Large intestine (tissue), 3 donors: ENCODE measurements around the gene SLC15A3. TPM values are rescaled to one million over a fixed set of nuclear protein-coding genes. Genes with fewer than 3 reads are reported as not detected.

Experiments used
- DNase-seq, 2 donors: peaks; one replicate each; pipeline versions ENCODE4 v3.0.0 to v3.0.0-alpha.2; 2013
- H3K27ac ChIP-seq: one replicate; pipeline ENCODE4 v1.5.1; 2013; ENCODE audit warnings: low read length
- H3K27me3 ChIP-seq: 2 replicates; pipeline ENCODE4 v1.6.1; 2013; ENCODE audit warnings: low read length; ENCODE audit not compliant: control insufficient read depth, insufficient read depth
- H3K36me3 ChIP-seq: 2 replicates; pipeline ENCODE4 v1.6.1; 2013; ENCODE audit warnings: low read length; ENCODE audit not compliant: control insufficient read depth, insufficient read depth
- H3K4me1 ChIP-seq: one replicate; pipeline ENCODE4 v1.6.1; 2013; ENCODE audit warnings: low read length; ENCODE audit not compliant: control insufficient read depth, insufficient read depth
- H3K4me3 ChIP-seq: one replicate; pipeline ENCODE4 v1.5.1; 2013; ENCODE audit warnings: low read length
- H3K9me3 ChIP-seq: one replicate; pipeline ENCODE4 v1.6.1; 2013; ENCODE audit warnings: mild to moderate bottlenecking, low read depth, low read length, moderate library complexity; ENCODE audit not compliant: control insufficient read depth
- WGBS: methylation state at CpG from one replicate; pipeline ENCODE4 v1.1.5; 2013; ENCODE audit warnings: low lambda C conversion rate; ENCODE audit not compliant: insufficient coverage; 5-methylcytosine and 5-hydroxymethylcytosine counted together
- polyA plus RNA-seq: library from polyadenylated mRNA; unstranded; fragments of 120-200 nt; gene quantifications from one replicate; pipeline ENCODE4 v1.2.1, GENCODE V29; 2013

SLC15A3 gene
- polyA plus RNA-seq, 1 donor: 19.8 TPM

DNA sequence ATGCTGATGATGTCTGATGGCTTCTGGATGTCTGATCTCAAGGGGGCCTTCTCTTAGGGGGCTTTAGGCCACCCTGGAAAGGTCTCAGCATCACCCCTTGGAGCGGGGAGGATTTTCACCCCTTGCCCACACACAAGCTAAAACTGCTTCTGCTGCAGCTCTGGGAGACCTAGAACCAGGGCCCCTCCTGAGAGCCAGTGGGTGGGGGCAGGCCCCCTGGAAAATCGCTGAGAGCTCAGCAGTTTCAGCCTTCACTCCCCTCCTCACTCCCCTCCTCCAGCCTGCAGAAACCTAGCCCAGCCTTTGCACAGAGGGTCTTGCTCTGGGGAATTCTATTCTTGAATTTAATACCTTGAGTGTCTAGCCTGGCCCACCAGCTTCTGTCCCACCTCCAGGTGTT, 36.7 kb upstream of the SLC15A3 start:
- no CpG with 5 or more reads among the region's 2 CpGs for WGBS
- H3K27ac ChIP-seq: no peak overlapping the region
- no peaks in the 10 kb centered on the region for H3K9me3 ChIP-seq
- no peak for DNase-seq
- H3K4me3 ChIP-seq: no peak overlapping the region
- no peaks in the 10 kb centered on the region for H3K36me3 ChIP-seq
- H3K4me1 ChIP-seq: no peaks in the 10 kb centered on the region
- H3K27me3 ChIP-seq: peaks cover 16% of the 10 kb centered on the region

DNA sequence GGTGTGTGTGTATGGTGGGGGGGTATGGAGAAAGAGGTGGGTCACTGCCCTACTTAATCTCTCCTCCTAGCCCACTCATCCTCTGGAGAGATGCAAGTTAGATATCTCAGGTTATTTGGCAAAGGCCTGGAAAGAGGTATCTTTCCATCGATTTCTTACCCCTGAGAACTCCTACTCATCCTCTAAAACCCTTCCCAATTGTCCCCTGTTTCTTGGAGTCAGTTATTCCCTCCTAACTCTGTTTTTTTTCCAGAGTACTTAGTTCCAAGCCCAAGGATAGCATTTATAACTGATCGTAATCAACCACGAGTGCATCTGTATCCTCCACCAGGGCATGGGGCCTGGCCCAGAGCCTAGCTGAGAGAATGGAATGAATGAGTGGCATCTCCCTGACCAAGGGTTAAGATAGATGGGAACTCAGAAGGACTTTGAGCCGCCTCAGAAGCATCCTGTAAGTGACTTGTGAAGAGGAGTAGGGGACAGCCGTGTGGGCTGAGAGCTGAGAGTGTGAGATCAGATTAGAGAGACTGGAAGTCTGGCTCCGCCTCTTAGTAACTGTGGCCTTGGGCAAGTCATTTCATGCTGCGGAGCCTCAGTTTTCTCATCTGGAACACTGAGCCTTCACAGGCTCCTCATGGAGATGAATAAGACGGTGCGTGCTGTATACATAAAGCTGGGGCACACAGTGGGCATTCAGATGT, 35.8 kb upstream of the SLC15A3 start:
- Histone ChIP-seq H3K36me3 (no peaks in the 10 kb centered on the region), H3K9me3 (no peaks in the 10 kb centered on the region), H3K4me3 (no peak overlapping the region), H3K27ac (no peak overlapping the region), H3K4me1 (no peaks in the 10 kb centered on the region), H3K27me3 (peaks cover 12% of the 10 kb centered on the region)
- WGBS: no CpG with 5 or more reads among the region's 9 CpGs
- DNase-seq: no peak

DNA sequence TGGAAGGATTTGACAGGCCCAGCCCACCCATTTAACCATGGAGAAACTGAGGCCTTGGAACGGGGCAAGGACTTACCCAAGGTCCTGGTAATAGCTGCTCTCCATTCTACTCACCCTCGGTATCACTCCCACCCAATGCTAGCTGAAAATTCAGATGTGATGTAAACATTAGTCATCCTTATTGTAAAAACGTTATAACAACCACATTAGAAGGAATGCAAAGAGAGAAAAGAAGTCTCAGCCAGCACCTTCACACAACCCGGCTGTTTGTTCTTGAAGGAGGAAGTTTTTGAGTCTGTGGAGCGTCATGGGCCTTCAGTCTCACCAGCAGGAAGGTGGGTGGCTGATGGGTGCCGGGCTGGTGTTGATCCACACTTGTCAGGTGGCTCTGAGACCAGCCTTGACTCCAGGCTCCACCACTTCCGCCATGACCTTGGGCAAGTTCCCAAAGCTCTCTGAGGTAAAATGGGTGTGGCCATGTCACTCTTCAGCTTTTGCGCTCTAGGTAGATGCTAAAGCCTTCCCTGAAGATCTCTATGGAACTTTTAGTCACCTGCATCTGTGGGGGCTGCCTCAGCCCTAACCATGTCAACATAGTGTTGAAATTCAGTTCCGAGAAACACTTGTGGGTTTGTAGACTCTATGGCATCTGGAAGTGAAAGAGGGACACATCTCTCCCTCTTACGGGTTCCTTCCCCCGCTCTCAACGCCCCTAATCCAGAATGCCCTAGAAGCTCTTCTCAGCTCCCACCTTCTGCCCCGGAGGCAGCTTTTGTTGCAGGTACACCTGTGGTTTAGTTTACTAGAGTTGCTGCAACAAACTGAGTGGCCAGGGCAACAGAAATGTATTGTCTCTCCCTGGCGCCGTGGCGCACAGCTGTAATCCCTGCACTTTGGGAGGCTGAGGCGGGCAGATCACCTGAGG, 34.3 kb upstream of the SLC15A3 start:
- H3K9me3 ChIP-seq: no peaks in the 10 kb centered on the region
- H3K27me3 ChIP-seq: peaks cover 12% of the 10 kb centered on the region
- no peaks in the 10 kb centered on the region for H3K36me3 ChIP-seq
- DNase-seq: no peak
- H3K4me1 ChIP-seq: no peaks in the 10 kb centered on the region
- 0% methylated on average over 1 of the region's 17 CpGs for WGBS
- no peak overlapping the region for H3K4me3 ChIP-seq
- no peak overlapping the region for H3K27ac ChIP-seq

DNA sequence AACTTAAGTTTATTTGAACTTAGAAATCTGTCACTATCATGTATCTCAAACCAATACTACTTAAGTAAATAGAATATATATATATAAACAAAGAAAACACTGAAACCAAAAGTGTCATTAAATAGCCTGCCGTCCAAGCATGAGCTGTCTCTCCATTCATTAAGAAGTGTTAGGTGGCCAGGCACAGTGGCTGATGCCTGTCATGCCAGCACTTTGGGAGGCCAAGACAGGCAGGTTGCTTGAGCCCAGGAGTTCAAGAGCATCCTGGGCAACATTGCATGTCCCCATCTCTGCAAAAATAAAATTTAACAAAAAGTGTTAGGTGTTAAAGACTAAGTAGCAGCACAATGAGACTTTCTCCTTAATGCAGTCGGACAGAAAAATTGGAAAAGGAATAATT, 33.5 kb upstream of the SLC15A3 start:
- WGBS: 78% methylated on average over 1 of the region's 2 CpGs
- H3K4me3 ChIP-seq: no peak overlapping the region
- no peaks in the 10 kb centered on the region for H3K36me3 ChIP-seq
- no peaks in the 10 kb centered on the region for H3K9me3 ChIP-seq
- no peak for DNase-seq
- no peak overlapping the region for H3K27ac ChIP-seq
- H3K4me1 ChIP-seq: no peaks in the 10 kb centered on the region
- peaks cover 12% of the 10 kb centered on the region for H3K27me3 ChIP-seq

DNA sequence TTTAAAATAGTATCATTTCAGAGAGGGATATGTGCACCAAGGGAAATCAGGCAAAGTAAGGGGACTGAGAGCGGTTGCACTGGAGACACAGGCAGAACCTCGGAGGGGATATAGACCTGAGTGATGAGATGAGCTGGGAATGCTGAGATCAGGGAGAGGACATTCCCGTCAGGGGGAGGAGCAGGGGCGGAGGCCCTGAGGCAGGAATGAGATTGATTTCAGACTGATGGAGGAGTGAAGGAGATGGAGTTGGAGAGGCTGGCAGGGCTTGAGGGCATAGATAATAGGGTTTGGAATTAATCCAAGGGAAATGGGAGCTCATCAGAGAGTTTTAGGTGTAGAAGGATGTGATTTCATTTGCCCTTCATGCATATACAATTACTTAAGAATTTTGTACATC, 32.7 kb upstream of the SLC15A3 start:
- no peak overlapping the region for H3K27ac ChIP-seq
- WGBS: 92% methylated on average over 2 of the region's 4 CpGs
- H3K9me3 ChIP-seq: no peaks in the 10 kb centered on the region

DNA sequence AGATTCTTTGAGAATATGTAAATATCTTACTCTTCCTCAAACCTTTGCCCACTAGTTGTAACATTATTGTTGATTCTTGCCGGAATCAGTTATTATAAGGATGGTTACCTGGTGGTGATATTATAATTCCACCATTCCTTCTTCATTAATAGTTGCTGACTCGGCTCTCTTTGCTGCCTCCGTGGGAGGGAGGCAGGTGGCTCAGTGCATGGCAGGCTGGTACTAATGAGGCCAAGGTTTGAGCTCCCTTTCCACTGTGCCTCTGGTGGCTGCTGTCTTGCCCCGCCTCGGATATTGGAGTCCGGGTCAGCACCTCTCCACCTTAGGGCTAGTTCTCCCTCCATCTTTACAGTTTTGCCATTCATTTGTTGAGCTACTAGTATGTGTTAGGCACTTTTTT, 32.2 kb upstream of the SLC15A3 start:
- H3K4me3 ChIP-seq: no peak overlapping the region
- WGBS: no CpG with 5 or more reads among the region's 6 CpGs
- H3K27ac ChIP-seq: no peak overlapping the region
- H3K27me3 ChIP-seq: peaks cover 7% of the 10 kb centered on the region
- no peaks in the 10 kb centered on the region for H3K4me1 ChIP-seq
- DNase-seq: no peak
- no peaks in the 10 kb centered on the region for H3K9me3 ChIP-seq
- no peaks in the 10 kb centered on the region for H3K36me3 ChIP-seq

More for the DNA sequence above, 32.7 kb upstream of the SLC15A3 start:
- Histone ChIP-seq H3K4me3 (no peak overlapping the region), H3K4me1 (no peaks in the 10 kb centered on the region), H3K27me3 (peaks cover 12% of the 10 kb centered on the region), H3K36me3 (no peaks in the 10 kb centered on the region)
- no peak for DNase-seq

DNA sequence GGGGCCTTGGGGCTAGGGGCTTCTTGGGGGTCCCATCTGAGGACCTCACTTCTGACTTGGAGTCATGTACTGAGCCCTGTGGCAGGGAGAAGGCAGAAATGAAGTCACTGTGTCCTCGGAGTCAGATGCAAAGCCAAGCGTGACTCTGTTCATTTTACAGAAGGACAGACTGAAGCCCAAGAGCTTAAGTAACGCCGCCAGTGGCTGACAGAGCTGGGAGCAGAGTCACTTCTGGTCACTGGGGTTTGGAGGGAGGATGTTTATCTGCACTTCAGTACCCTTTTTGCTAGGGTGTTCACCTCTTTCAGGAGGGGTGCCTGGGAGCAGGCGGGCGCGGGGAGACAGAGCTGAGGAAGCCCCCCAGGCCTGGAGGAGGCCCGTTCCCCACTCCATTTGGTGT, 30.2 kb upstream of the SLC15A3 start:
- no CpG with 5 or more reads among the region's 8 CpGs for WGBS
- H3K36me3 ChIP-seq: no peaks in the 10 kb centered on the region
- H3K27me3 ChIP-seq: no peaks in the 10 kb centered on the region
- H3K27ac ChIP-seq: no peak overlapping the region
- no peaks in the 10 kb centered on the region for H3K4me1 ChIP-seq
- H3K4me3 ChIP-seq: no peak overlapping the region
- no peaks in the 10 kb centered on the region for H3K9me3 ChIP-seq
- DNase-seq: no peak

DNA sequence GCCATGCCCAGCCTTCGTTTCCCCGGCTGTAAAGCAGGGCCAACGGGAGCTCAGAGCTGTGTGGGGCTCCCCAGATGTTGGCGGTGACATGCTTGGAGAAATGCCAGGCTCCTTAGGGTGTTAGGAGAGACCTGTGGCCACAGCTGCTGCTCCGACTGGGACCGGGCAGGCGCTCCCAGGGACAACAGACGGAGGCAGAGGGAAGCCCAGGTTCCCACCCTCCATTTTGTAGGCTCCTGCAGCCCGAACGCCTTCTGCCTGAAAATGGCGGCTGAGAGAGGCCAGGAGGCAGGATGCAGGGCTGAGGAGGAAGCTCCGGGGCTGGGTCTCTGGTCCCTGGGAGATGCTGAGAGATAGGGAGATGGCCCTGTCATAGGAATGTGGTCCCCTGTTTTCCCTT, 29.5 kb upstream of the SLC15A3 start:
- Histone ChIP-seq H3K27ac (no peak overlapping the region), H3K4me3 (no peak overlapping the region), H3K36me3 (no peaks in the 10 kb centered on the region), H3K4me1 (no peaks in the 10 kb centered on the region), H3K27me3 (no peaks in the 10 kb centered on the region), H3K9me3 (no peaks in the 10 kb centered on the region)
- DNase-seq: no peak
- no CpG with 5 or more reads among the region's 12 CpGs for whole genome bisulfite sequencing

DNA sequence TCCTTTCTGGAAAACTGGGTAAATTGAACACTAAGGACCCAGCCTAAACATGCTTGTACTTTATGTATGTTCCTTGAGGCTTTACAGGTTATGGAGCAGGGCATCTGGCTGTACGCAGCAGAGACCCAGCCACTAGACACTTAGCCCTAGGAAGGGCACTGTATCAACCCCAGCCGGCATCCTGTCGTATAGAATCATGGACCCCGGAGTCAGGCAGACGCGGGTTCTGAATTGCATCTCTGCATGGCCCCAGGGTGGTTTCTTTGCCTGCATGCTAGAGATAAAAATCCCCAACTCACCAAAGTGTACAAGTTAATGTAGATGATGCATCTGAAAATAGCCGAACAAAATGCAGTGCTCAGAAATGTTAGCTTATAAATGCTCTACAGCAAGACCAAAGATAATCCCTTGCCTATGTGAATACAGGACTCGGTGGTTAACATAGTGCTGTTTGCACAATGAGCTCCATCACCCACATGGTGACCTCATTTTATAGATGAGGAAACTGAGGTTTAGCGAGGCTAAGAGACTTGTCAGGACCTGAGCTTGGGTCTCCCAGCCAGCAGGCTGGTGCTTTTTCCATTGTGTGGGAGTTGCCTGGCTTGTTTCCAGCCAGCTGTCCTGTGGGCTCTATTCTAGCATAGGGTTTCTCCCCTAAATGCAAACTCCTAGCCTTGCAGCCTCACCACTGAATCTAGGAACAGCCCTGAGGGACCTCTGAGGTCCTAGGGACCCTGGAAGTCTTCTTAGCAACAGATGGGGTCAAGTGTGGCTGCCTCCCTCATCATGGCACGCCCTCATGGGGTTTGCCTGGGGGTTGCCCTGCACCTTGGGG, 26.8 kb upstream of the SLC15A3 start:
- H3K27me3 ChIP-seq: no peaks in the 10 kb centered on the region
- no peak for DNase-seq
- WGBS: no CpG with 5 or more reads among the region's 10 CpGs
- H3K27ac ChIP-seq: no peak overlapping the region
- no peaks in the 10 kb centered on the region for H3K9me3 ChIP-seq
- no peaks in the 10 kb centered on the region for H3K36me3 ChIP-seq
- H3K4me1 ChIP-seq: no peaks in the 10 kb centered on the region
- H3K4me3 ChIP-seq: no peak overlapping the region

DNA sequence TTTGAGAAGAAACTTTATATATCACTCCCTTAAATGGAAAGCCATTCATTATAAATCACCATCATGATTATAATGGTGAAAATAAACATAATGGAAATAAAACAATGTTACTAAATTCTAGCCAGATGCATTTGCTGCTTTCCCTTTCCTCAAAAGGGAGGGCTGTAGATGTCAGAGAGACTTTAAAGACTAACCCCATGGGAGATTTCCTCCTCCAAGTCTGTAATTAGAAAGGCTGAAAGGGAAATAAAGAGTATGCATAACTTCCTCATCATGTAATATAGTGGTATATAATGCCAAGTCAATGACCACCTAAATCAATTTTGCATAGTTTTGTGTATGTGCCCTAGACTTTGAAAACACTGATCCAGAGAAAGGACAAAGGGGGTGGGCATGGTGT, 25.9 kb upstream of the SLC15A3 start:
- DNase-seq: no peak
- Histone ChIP-seq H3K4me3 (no peak overlapping the region), H3K36me3 (no peaks in the 10 kb centered on the region), H3K27ac (no peak overlapping the region), H3K27me3 (no peaks in the 10 kb centered on the region), H3K4me1 (no peaks in the 10 kb centered on the region), H3K9me3 (no peaks in the 10 kb centered on the region)
